ENCODE measurements around the gene SLC23A1.

DNA sequence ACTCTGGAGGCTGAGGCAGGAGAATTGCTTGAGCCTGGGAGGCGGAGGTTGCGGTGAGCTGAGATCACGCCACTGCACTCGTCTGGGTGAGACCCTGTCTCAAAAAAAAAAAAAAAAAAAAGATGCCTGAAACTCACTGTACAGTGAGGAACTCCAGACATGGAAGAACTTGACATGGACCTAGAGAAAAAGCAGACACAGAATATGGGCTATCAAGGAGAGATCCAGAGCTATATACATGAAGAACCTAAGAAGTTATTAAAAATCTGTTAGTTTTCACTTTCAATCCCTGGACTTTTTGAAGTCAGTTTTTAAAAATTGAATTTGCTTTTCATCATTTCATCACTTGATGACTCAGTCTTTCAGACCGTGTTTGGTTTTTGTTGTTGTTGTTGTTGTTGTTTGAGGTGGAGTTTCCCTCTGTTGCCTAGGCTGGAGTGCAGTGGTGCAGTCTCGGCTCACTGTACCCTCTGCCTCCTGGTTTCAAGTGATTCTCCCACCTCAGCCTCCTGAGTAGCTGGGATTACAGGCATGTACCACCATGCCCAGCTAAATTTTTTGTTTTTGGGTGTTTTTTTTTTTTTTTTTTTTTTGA is 21.2 kb downstream of the SLC23A1 start:
- TF ChIP-seq, protein P1, sequence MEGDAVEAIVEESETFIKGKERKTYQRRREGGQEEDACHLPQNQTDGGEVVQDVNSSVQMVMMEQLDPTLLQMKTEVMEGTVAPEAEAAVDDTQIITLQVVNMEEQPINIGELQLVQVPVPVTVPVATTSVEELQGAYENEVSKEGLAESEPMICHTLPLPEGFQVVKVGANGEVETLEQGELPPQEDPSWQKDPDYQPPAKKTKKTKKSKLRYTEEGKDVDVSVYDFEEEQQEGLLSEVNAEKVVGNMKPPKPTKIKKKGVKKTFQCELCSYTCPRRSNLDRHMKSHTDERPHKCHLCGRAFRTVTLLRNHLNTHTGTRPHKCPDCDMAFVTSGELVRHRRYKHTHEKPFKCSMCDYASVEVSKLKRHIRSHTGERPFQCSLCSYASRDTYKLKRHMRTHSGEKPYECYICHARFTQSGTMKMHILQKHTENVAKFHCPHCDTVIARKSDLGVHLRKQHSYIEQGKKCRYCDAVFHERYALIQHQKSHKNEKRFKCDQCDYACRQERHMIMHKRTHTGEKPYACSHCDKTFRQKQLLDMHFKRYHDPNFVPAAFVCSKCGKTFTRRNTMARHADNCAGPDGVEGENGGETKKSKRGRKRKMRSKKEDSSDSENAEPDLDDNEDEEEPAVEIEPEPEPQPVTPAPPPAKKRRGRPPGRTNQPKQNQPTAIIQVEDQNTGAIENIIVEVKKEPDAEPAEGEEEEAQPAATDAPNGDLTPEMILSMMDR (IDR thresholded peaks at IDR 0.05): no peak
- no peak for TF ChIP-seq POLR2A (IDR thresholded peaks at IDR 0.05)
